ENCODE results near the gene AGPAT3.

The AGPAT3 gene

DNA sequence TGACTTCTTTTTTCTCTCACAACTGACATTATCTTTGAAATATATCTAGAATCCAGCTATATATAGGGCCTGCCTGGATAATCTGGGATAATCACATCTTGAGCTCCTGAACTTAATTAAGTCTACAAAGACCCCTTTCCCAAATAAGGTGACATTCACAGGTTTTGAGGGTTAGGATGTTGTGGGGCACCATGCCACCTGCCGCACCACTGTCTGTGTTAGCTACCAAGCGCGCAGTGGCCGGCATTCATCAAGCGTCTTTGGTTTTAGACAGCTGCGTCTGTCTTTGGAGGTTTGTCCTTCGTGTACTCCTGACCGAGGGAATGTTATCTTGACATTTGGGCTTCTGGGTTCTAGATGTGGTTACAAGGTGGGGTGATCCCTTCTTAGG, 154.5 kb downstream of the AGPAT3 start:
- no peak for DNase-seq (ENCODE audit: low read depth, low spot score)

GRCh38 chr21:44020551-44020950, 155.5 kb downstream of the AGPAT3 start:
- no peak for DNase-seq (ENCODE audit: low read depth, low spot score)

- DNase-seq (ENCODE audit: low read depth, low spot score), result no peak
These were observed 156.0 kb downstream of the AGPAT3 start for GRCh38 chr21:44021064-44021463.

DNA sequence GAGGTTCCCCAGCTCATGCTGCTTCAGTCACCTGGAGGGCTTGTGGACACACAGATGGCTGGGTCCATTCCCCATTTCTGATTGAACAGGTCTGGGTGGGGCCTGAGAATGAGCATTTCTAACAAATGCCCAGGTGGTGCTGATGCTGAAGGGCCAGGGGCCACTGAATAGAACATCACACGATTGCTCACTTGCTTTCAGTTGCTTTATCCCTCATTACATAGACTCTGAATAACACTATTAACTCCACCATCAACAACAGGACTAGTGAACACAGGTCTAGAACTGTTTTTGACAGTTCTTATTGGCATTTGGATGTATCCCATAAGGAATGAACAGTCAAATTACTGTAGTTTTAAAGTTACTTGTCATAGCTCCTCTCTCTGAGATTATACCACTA, 159.2 kb downstream of the AGPAT3 start:
- DNase-seq (ENCODE audit: low read depth, low spot score), result no peak

- DNase-seq (ENCODE audit: low read depth, low spot score), result no peak
These were observed 159.9 kb downstream of the AGPAT3 start for GRCh38 chr21:44024887-44025353.

DNA sequence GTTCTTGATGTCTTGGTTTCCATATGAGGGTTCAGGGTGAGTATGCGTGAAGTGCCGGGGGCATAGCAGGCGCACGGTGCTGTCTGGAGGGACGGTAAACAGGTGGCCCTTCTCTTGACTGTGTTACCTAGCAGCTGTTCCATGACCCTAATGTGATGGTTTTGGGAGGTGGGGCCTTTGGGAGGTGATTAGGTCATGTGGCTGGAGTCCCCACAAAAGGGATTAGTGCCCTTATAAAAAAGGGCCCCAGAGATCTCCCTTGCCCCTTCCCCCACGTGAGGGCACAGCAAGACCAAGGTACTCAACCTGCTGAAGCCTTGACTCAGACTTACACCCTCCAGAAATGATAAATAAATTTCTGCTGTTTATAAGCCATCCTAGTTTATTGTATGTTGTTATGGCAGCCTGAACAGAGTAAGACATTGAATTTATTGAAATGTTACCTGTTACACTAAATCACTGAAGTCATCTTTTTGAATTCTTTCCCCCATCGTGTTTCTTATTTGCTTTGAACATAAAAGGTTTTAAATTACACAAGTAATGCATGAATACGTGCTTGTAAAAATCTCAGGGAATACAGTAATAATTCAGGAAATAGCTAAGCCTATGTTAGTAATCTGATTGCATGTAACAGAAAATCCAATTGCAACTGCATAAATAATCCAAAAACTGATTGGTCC, 162.7 kb downstream of the AGPAT3 start:
- DNase-seq (ENCODE audit: low read depth, low spot score), result no peak

- no peak for DNase-seq (ENCODE audit: low read depth, low spot score)
These were observed 163.2 kb downstream of the AGPAT3 start for GRCh38 chr21:44028287-44028659.

- DNase-seq (ENCODE audit: low read depth, low spot score), result no peak
These were observed 164.6 kb downstream of the AGPAT3 start for GRCh38 chr21:44029460-44030087.

DNA sequence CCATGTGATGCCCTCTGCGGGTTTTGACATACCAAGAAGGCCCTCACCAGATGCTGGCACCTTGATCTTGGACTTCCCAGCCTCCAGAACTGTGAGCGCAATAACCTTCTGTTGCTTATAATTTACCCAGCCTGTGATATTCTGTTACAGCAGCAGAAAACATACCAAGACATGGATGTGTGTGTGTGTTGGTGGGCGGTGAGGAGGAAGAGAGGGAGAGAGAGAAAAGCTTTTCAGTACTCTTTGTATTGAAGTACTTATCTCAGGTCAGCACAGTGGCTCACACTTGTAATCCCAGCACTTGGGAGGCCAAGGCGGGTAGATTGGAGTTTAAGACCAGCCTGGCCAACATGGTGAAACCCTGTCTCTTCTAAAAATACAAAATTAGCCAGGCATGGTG, 170.2 kb downstream of the AGPAT3 start:
- no peak for DNase-seq (ENCODE audit: low read depth, low spot score)
